ENCODE results near the gene SMIM20. TPM values are rescaled to one million over a fixed set of nuclear protein-coding genes. Genes with fewer than 3 reads are reported as not detected.
A peak's percentile ranks its signal among the peaks of the same experiment; 100 is the strongest.
"Not testable (repeated sequence)": the region's sequence is repeated elsewhere in the genome, so short reads cannot be mapped to it uniquely, and the experiment has no call there.

SMIM20 gene
- total RNA-seq (2014; rRNA removed; shearing (Covaris generic)), result 97.2 and 130 TPM in 2 replicates

- peak; percentile 89 for DNase-seq (ENCODE audit: low spot score)
These were observed at the start of gene SMIM20 for GRCh38 chr4:25913851-25914669. Gene SMIM20 (plus strand): TSS chr4:25914220. CDS start chr4:25914314, 94 bp downstream.

- peak; percentile 71 for DNase-seq (ENCODE audit: low spot score)
These were observed 48.4 kb upstream of the SMIM20 start for GRCh38 chr4:25865586-25865985.

DNA sequence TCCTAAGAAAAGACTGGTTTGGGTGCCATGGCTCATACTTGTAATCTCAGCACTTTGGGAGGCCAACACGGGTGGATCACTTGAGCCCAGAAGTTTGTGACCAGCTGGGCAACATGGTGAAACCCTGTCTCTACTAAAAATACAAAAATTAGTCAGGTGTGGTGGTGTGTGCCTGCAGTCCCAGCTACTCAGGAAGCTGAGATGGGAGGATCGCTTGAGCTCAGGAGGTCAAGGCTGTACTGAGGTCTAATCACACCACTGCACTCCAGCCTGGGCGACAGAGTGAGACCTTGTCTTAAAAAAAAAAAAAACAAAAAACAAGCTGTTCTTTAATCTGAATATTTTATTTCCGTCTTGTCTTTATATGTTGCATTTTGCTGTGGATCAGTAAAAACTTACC is 47.6 kb upstream of the SMIM20 start:
- DNase-seq (ENCODE audit: low spot score), result not testable (repeated sequence)

GRCh38 chr4:25867781-25868294 is 46.2 kb upstream of the SMIM20 start:
- no peak for DNase-seq (ENCODE audit: low spot score)

DNA sequence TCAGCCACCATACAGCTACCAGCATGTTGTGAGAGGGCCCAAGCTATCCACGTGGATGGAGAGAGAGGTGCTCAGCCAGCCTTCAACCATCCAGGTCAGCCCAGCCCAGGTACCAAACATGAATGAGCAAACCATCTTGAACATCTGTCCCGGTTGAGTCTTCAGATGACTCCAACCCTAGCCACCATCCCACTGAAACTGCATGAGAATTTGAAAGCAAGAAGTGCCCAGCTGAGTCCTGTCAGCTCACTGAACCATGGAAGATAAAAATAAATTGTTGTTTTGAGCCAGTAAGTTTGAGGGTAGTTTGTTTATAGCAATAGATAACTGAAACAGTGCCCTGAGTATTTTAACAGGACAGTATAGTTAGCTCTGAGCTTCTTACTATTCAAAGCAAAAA is 43.9 kb upstream of the SMIM20 start:
- no peak for DNase-seq (ENCODE audit: low spot score)

DNA sequence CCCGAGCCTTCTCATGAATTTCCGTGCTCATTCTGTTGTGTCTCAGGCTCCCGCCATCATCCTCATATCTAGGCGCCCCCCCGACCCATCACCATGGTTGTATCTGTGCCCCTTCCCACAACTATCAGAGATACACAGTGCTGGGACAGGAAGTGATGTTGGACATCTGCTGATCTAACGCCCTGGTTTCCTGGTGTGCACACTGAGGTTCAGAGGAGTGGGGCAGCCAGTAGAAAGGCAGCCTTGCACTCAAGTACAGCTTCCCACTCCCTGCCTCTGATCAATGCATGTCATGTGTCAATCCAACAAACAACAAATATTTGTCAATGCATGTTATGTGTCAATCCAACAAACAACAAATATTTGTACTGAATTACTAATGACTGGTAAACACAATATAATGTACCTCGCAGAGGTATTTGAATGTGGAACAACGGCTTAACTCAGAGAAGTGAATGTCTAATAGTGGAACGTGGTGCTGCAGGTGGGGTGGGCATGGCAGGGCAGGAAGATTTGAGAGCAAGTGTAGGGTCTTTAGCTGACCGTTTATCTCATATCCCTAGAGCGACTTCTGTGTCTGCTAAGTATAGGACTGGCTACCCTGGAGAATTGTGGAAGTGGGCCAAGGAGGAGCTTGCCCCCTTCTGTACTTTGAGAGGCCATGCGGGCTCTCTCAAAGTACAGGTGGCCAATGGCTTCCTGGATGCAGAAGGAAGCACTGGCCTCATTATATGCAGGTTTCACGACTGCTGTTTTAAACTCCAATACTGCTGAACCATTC is 41.0 kb upstream of the SMIM20 start:
- no peak for DNase-seq (ENCODE audit: low spot score)

DNA sequence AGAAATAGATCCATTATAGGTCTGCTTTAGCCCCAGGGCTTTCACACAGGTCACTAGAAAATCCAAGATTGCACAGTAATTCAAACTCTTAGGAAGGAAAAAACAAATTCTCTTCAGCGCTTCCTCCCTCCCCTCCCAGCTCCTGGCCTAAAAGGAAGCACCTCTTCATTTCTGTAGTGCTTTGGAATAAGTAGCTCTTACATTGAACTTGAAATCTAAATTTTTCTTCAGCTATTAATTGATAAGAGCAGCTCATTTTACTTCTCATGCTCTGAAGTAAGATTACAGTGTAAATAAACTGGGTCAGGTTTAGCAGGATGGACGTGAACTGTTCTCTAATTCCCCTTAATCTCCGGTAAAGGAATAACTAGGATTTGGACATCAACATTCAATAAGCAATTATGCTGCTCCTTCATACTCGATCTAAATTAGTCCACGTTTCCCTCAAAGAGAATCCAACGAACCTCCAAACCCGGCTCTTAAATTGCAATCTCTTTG is 40.3 kb upstream of the SMIM20 start:
- no peak for DNase-seq (ENCODE audit: low spot score)

- no peak for DNase-seq (ENCODE audit: low spot score)
These were observed 39.4 kb upstream of the SMIM20 start for GRCh38 chr4:25874655-25875054.

DNA sequence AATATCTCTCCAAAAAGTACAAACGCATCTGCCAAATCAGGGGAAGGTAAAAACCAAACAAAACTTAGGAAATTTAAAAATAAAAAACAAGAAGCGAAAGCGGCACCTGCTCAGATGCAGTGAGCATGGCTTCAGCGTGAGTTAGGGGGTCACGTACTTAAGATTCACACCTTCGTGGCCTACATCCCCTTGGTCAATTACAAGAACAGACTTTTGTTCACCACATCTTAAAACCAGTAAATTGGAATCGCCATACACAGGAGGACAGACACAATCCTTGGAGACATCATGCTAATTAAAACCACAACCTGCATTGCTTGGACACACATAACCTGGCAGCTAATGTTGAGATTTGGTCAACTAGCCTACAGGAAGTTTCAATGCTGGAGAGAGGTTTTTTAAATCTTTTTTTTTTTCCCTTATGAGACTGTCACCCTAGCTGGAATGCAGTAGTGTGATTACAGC is 38.7 kb upstream of the SMIM20 start:
- DNase-seq (ENCODE audit: low spot score), result no peak

- DNase-seq (ENCODE audit: low spot score), result no peak
These were observed 35.3 kb upstream of the SMIM20 start for GRCh38 chr4:25878676-25879075.

DNA sequence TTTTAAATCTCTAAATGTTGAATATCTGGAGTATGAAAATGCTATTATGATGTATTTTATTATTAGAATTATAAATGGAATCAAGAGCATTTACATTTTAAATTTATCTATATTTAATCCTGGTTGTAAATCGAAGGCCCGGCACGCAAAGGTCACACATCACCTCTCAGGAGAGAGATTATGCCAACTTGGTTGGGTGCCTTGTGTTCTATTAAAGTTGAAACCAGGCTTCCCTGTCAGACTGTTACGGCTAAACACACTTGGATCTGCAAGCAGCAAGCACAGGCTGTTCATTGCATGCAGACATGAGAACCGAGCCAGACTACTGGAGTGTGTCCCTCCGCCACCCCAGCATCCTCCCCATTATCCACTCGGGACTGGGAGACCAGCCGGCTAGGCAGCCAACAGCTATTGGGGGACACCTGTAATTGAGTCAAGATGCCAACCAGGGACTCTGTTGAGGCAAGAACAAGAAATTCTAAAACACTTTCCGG is 34.9 kb upstream of the SMIM20 start:
- DNase-seq (ENCODE audit: low spot score), result no peak

- DNase-seq (ENCODE audit: low spot score), result no peak
These were observed 34.4 kb upstream of the SMIM20 start for GRCh38 chr4:25879587-25879986.

GRCh38 chr4:25879991-25880651 is 33.9 kb upstream of the SMIM20 start:
- no peak for DNase-seq (ENCODE audit: low spot score)

- no peak for DNase-seq (ENCODE audit: low spot score)
These were observed 32.8 kb upstream of the SMIM20 start for GRCh38 chr4:25881193-25881592.

GRCh38 chr4:25882226-25882625 is 31.8 kb upstream of the SMIM20 start:
- no peak for DNase-seq (ENCODE audit: low spot score)

GRCh38 chr4:25883565-25883964 is 30.5 kb upstream of the SMIM20 start:
- no peak for DNase-seq (ENCODE audit: low spot score)

DNA sequence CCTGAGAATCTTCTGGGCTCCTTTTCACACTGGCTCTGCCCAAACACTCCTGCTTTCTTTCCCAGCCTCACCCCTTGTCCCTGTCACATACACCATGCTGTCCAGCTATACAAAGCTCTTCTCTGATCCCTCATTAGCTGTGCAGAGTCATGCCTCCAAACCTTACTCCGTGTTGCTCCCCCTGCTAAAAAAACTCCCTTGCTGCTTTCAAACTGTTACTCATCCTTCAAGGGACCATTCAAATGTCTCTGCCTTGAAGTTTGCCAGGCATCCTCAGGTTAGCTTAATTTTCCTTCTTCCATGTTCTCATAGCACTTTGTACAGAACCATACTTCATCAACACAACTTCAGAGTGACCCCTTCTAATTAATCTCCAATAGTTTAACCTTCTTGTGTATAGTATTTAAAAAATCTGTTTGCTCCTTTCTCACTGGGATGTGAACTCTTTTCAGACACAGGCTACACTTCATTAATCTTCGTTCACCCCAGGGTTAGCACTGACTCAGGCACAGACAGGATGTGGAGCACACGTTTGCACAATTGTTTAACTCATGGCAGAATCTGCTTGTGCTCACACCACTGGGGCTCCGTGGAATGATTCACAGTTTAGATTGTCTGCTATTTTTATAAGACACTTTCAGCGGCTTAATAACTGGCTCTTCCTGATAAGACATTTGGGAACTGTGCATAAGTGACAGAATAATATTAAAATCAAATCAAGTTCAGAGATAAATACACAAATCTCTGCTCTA is 29.8 kb upstream of the SMIM20 start:
- peak; percentile 51 for DNase-seq (ENCODE audit: low spot score)

DNA sequence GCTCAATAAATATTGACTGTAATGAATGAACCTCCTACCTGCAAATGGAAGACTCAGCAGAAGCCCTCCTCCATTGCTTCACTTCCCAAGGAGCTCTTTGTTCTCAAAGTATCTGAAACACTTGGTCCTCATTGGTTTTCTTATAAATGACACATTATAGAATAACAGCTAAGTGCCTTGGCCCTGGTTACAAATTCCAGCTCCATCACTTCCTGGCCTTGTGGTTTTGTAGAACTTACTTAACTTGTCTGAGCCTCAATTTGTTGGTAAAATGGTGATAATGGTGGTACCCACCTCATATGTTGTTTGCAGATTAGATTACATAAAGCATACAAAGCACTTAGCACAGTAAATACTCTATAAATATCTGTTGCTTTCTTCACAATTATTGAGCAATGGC is 25.2 kb upstream of the SMIM20 start:
- peak; percentile 23 for DNase-seq (ENCODE audit: low spot score)

DNA sequence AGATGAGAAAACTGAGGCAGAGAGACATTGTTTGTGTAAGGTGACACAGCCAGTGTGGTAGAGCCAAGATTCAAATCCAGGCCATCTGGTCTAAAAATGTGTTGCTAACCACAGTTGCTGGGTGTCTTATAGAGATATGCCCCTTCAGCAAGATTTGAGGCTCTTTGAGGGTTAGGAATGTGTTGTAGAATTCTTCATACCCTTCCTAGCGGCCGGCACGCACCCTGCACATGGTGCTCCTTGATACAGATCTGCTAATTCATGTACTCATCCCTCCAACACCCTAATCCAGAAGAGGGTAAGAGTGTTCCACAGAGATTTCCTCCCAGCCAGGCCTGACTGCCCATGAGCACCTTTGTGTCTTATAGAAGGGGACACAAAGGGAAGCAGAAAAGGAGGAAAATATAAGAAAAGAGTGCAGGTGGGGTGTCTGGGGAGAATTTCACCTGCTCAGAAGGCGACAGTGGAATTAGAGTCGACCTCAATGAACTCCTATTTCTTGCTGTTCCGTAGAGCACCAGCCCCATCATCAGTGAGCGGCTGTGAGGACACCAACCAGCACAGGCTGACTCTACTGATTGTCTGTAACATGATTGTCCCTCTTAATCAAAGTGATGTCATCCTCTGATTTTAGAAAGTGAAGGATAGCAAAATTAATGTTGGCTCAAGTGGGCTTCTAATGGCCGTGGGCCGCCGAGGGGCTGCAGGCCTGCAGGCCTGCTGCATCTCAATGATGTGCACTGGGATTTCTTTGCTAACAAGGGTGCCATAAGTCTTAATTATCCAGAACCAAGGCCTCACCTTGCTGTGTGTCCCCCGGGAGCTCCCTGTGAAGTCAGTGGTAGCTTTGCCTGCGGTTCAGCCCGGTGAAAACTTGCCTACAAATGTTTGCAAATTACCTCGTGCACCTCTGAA is 24.2 kb upstream of the SMIM20 start:
- no peak for DNase-seq (ENCODE audit: low spot score)

Data from H4 (cell line).